NCI-H2107 treated with DMSO at 0.1 percent for 48 hours (cell line): Measurements from ENCODE around the gene MTHFD1L.

Experiments
- DNase-seq: peaks from one replicate; lab custom pipeline; 2025; ENCODE audit not compliant: unreplicated experiment; lab: John Stamatoyannopoulos, UW

MTHFD1L gene

DNA sequence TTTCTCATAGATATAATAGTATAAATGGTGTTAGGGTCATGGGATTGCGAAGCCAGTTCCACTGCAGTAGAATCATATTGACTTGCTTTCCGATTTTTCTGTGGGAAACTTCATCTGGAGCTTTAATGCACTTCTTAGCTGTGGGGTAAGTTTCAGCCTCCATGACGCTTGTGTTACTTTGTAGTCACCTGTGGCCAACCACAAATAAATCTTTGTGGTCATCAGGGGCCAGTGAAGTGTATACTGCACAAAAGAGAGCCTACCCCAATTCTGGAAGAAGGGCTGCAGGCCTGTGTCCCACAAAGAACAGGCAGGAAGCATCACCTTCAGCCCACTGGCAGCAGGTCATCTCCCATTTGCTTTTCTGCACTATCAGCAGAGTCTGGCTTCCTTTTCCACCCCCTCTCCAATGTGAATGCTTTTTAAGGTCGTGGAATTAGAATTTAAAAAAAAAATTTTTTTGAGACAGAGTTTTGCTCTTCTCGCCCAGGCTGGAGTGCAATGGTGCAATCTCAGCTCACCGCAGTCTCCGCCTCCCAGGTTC, 32.0 kb downstream of the MTHFD1L start:
- DNase-seq: no peak

DNA sequence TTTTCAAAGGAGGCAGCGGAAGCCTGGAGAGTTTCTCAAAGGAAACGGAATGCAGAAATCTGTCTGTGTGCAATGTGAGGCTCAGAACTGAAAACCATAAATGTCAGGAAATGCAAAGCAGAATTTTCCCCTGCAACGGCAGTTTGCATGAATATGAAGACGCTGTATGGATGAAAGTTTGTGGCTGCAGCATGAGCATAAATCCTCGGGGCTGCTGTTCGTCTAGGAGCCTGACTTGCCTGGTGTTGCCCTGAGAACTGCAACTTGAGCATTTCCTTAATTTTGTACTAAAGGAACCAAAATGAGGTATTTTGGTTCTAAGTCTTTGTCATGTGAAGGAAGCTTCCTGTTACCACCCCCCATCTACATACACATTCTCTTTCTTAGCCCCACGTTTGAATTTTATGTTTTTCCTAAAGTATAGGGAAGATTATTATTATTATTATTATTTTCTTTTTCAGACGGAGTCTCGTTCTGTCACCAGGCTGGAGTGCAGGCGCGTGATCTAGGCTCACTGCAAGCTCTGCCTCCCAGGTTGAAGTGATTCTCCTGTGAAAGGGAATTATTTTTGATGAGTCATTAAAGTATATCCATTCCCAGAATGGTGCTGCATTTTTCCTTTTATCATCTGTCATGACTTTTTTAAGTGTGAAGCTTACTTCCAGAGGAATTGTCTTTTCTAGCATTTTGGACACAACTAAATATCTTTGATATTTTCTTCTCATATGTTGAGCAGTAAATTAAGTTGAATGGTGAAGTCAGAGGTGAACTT, 33.1 kb downstream of the MTHFD1L start:
- no peak for DNase-seq

DNA sequence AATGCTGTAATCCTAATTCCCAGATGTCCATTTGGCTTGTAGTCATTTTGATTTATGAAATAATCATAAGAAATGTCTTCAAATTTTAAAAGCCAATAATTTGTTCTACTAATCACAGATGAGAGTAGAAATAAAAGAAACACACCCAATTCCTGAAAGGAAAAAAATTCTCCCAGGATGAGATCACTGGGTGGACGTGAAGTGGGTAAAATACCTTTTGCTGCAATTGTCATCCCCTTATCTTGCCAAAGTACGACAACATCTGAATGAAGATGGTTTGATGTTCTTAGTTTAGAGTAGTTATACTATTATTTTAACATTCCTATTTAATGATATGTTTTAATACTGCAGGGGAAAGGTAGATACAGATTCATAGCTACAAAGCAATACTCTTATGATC, 33.7 kb downstream of the MTHFD1L start:
- no peak for DNase-seq

DNA sequence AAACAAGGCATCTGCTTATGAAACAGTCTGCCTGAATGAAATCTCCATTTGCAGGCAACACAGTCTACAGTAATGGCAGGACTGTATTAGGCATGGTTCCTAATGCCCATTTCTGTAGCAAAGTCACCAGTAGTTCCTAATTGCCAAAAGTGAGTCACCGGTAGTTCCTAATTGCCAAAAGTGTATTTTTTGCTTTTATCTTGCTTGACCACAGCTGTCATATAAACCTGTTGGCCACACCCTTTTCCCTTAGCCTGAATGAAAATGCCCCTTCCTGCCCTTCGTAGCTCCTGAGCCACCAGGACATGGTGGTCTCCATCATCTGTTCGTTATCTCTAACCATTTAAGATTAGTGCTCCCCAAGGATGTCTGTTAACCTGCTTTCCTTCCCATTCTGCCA, 34.5 kb downstream of the MTHFD1L start:
- DNase-seq: no peak

DNA sequence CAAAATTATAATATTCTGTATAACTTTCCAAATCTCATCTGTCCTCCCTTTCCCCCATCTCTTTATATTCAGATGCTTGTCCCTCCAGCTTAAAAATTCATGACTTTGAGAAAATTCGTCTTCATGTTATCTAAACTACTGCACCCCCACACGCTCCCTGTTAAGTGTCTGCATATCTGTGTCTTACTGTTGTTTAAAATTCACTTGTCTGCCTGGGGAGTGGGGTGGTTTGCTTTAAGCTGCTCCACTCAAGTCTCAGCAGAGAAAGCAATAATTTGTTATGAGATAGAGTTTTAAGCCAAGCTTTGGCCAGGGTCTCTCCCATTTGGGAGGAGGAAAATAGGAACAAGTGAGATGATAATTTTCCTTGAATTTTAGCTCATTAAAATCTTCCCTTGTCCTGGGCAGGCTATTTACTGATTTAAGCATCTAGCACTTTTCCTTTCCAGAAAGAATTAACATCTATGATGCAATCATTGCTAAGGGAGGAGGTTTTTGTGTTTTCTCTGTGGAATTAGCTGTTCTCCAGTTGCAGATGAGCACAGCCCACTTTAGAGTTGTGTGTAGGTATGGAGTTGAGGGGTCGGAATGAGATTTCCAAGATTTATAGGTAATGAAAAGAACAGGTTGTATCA, 36.8 kb downstream of the MTHFD1L start:
- no peak for DNase-seq

DNA sequence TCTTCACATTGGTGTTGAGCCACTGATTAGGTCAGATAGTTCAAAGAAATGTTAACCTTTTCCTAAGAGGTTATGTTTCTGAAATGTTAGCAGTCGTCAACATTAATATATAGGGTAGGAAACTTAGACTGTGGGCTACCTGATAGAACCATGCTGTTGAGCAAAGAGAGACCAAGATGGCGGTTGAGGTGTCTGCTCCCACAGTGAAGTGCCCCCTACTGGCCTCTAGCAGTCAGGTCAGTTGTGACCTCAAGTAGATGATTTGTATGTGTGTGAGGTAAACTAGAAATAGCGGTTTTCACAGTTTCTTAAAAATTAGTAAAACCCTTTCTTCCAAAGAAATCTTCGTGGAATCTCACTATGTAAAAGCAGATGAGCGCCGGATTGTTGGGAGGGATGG, 40.3 kb downstream of the MTHFD1L start:
- DNase-seq: no peak

DNA sequence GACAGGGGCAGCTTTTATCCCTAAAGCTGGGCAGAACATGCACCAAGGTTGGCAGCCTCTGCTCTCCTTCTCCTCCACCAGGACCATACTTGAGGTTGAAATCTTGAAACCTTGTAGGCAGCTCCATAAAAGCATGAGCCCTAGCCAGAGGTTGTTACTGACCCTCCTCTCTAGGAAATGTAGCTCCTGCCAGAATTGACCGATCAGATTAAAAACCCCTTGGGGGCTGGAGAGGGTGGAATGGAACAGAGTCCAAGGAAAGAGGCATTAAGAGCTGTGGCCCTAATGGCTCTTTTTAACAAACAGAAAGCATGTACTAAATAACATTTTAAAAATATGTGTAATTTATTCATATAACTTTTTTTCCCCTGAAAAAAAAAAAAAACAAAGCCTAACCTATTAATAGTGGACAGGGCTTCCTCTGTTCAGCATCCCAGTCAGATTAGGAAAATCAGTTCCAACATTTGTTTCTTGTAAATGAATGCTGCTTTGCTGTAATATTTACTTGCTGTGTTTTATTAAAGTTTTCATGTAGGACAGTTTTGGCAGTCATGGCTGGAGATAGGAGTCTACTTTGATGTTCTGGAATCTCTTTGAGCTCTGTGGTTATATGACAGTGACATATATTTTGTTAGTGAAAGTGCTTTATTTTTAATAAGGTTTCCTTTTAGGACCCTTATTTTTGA, 41.3 kb downstream of the MTHFD1L start:
- no peak for DNase-seq

DNA sequence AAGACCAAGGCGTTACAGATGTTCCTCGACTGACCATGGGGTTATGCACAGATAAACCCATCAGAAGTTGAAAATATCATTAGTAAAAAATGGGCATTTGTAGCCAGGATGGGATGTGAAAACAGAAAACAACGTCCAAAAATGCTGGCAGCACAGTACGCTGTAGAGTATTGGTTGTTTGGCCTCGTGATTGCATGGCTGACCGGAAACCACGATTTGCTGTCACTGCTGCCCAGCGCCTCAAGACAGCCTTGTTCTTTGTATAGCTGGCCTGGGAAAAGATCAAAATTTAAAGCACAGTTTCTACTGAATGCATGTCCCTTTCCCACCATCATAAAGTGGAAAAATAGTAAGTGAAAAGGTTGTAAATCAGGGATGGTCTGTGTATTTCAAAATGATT, 41.9 kb downstream of the MTHFD1L start:
- no peak for DNase-seq

DNA sequence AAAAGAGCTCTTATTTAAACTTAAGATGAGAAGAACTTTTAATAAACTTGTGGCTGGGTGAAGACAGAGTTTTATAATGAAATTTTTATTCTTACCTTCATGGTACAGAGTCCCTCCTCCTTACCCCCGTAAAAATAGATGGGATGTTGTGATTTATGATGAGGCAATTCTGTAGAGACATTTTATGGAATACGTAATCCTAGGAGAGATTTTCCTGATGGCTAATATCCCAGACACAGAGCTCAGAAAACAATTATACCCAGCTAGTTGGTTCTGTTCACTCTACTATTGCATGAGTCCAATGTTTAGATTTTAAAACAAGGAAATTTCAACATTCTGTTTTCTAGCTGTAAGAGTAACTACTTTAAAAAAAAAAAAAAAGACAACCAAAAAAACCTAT, 43.4 kb downstream of the MTHFD1L start:
- DNase-seq: no peak

DNA sequence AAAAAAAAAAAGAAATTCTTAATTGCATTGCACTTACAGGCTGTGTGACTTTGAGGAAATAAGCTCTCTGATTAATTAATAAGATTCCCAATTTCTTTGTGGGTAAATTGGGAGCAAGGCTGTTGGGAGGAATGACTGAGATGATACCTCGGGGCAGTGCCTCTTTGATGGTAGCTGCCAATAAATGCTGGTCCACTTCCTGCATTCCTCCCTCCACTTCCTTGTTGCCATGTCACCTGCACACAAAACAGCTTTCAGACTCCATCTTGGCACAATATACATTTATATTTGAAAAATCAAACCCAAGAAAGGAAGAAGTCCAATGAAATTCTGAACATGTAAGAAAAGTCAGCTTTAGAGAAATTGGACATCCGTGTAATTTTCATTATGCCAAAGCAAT, 45.1 kb downstream of the MTHFD1L start:
- no peak for DNase-seq

DNA sequence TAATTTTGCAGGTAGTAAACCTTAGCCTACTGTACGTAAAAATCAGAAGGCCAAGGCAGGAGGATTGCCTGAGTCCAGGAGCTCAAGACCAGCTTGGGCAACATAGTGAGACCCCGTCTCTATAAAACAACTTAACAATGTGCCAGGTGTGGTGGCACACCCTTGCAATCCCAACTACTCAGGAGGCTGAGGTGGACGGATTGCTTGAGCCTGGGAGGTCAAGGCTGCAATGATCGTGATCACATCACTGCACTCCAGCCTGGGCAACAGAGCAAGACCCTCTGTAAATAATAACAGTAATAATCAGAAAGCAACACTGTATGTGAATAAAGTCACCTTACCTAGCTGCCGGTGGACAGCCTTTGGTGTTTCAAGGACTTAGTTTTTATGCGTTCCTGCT, 48.9 kb downstream of the MTHFD1L start:
- DNase-seq: no peak

DNA sequence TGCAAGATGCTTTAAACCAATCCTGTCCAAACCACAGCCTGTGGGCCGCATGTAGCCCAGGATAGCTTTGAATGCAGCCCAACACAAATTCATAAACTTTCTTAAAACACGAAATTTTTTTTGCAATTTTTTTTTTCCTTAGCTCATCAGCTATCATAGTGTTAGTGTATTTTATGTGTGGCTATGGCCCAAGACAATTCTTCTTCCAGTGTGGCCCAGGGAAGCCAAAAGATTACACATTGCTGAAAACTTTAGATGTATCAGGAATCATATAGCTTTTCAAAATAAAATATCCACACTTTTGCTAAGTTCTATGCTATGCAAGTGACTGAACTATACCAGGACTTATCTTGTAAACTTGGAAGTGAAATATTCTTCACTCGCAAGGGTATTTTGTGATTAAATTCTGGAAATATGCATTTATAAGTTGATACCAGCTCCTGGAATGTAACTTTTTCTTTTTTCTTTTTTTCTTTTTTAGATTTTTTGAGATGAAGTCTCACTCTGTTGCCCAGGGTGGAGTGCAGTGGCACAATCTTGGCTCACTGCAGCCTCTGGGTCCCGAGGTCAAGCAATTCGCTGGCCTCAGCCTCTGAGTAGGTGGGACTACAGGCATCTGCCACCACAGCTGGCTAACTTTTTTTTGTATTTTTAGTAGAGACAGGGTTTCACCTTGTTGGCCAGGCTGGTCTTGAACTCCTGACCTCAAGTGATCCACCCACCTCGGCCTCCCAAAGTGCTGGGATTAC, 49.8 kb downstream of the MTHFD1L start:
- no peak for DNase-seq

DNA sequence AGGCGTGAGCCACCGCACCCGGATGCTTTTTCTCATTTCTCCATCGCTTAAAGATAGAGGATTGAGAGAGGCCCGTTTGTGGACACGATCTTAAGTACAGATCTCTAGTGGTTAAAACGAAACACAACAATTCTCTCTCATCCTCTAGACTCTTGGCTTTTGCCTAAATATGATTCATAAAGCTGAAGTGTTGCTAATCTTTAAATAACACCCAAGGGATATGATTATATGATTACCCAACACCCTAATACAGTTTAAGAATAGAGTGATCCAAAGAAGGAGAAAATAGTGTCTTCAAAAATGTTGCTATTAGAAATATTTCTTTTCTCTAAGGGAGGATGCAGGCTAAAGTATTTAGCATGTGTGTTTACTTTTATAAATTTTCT, 50.4 kb downstream of the MTHFD1L start:
- DNase-seq: no peak

DNA sequence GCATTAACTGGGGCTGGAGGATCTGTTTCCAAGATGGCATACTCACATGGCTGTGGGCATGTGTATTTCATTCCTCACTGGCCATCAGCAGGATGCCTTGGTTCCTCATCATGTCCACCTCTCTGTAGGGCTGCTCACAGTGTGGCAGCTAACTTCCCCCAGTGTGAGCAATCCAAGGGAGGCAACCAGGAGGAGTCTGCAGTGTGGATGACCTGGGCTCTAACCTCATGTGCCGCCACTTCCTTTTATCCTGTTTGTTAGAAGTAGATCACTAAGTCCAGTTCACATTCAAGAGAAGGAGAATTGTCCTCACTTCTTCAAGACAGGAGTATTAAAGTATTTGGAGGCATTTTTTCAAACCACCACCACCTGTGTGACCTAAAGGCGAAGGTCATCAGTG, 54.4 kb downstream of the MTHFD1L start:
- no peak for DNase-seq

DNA sequence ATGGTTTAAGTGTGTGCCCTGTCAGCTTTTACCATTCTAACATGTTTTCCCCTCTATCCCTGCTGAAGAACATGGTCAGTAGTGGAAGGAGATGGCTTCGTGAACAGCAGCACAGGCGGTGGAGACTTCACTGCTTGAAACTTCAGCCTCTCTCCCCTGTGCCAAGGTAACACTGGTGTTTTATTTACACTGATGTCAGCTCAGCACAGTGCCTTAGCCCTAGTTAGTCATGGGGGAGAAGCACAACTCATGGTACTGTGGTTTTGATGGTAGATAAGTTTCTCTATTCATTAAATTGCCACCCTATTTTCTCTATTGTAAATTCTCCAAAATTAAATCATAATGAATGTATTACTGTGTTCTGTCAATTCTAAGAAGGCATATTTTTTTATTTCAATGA, 56.6 kb downstream of the MTHFD1L start:
- DNase-seq: no peak

DNA sequence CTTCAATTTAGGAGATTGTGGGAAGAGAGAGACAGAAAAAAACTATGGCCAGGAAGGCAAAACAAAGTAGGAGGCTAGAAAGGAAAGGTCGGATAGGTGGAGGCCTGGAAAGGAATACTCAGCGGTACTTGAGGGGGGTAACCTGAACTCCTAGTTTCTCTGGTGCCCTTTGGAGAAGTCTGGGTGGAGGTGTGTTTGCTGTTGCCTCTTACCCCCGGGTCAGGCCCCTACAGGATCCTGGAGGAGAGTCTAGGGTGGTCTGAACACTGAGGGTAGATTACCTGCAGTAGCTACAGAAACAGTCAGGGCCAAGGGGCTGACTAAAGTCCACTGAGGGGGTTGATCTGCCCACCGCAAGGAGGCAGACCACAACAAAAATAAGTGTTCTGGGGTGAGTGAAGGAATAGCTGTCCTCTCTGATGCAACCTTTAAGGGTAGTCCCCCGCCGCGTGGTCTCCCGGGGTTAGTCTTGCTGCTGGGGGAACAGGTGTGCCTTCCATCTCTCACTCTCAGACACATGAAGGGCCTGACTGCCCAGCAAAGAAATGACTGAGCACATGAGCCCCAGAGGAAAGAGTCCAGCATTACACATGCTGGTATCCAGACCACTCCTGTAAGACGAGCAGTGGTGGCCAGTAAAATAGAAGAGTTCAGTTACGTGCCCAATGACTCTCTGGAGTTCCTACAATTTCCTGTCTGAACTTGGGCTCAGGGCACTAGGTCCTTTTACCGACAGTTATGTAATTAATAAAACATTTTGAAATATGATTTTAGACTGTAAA, 59.5 kb downstream of the MTHFD1L start:
- DNase-seq: no peak

DNA sequence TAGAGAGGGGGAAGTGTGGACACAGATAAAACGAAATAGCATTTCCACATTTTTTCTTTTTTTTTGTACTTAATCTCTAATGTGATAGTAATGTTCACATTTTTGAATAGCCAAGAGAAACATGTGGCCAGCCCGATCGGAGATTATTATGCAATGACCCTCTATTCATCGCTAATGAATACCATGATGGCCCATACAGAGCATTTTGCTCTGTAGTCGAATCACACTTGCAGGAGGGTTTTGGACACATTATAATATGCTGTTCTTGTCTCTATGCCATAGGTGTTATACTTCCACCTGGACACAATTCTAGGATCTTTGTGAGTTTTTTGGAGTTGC, 60.1 kb downstream of the MTHFD1L start:
- no peak for DNase-seq

DNA sequence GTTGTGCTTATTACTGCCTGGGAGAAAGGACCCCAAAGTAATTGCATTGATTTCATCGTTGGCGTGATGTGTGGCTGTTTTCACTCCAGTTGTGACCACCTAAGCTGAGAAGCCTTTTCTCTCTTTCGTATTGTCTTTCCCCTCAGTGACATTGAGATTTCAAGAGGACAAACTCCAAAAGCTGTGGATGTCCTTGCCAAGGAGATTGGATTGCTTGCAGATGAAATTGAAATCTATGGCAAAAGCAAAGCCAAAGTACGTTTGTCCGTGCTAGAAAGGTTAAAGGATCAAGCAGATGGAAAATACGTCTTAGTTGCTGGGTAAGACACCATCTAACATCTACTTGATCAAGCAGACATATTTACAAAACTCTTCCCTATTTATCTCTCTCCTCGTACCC, 60.5 kb downstream of the MTHFD1L start:
- no peak for DNase-seq

DNA sequence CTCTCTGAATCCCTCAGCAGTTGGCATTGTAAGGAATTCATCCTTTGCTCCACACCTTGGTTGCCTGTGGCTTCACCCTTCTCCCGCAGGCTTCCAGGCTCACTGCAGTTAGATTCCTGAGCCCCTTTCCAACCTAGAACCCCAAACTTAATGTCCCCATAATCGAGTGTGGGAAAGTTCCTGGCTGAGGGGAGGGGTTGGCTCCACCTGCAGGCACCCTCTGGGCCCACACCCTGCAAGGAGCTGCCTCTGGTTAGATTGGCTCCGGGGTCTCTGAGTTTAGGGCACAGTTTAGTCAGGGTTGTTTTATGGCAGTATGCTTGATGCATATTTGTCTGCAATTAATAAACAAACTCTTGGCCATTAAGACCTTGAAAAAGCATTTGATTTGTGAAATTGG, 63.4 kb downstream of the MTHFD1L start:
- no peak for DNase-seq

DNA sequence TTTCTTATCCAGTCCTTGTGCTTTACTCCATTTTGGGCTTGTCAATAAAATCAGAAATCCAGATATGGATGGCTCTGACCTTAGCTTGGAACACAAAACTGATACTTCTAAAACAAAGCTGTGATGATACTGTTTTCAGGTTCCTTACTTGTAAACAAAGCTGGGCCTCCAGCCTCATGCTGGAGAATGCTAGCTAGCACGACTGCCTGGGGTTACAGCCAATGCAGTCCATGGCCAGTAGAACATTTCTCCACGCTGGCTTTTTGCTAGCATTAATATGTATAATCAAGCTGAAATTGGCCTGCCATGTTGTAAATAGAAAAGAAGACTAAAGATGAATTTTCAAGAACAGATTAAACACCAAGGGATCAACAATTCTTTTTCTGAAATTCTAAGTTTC, 63.9 kb downstream of the MTHFD1L start:
- DNase-seq: no peak

DNA sequence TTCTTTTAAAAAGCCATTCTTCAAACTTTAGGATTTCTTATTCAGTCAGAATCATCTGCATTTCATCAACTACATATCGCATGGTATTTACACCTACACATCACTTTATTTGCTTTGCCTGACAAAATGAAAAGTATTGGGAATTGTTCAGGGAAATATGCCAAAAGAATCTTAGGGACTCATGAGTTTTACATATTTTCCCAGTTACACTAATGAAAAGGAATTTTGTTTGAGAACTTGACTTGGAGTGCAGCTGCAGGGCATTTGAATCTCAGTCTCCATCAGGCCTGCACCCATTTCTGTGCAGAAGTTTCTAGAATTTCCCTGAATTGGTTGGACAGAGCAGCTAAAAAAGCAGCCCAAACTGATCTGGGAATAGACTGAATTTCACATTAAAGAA, 65.3 kb downstream of the MTHFD1L start:
- DNase-seq: no peak
